ENCODE data around the gene CHST3.

CHST3 gene

DNA sequence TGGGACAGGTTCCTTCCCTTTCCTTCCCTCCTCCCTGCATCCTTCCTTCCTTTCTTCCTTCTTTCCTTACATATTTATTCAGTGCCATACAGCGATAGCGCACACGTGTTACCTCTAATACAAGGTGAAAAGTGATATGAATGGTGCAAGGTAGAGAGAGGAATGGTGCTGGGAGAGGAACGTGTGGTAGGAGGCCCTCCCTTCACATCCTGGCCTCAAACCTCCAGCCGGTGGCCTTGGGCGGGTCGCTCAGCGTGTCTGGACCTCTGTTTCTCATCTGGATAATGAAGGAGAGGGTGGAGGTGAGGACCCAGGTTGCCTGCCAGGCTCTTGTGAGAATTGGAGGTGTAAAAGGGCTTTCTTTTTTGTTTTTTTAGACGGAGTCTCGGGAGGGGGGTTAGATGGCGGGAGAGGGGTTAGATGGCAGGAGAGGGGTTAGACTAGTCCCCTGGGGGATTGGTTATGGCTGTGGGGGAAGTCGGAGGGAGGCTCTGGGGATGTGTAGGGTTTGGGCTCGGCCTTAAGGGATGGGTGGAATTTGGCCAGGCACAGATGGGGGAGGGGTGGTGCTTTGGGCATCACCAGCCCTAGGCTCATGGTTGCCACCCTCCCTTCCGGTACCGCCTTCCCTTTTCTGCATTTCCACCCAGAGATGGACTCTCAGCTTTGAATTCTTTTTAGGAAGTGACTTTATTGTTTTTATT lies 14.9 kb downstream of the CHST3 start:
- H4K20me1 ChIP-seq (ENCODE audit: insufficient read depth) = no peaks in the 10 kb centered on the region
- H3K27me3 ChIP-seq (ENCODE audit: insufficient read depth, low read depth) = no peaks in the 10 kb centered on the region
- H3K9ac ChIP-seq = no peak overlapping the region
- TF ChIP-seq CTCF (conservative IDR thresholded peaks at IDR 0.05; ENCODE audit: low read depth, low read length) = no peak
- H3K79me2 ChIP-seq (ENCODE audit: insufficient read depth, low read depth) = no peaks in the 10 kb centered on the region
- H3K36me3 ChIP-seq (ENCODE audit: insufficient read depth) = no peaks in the 10 kb centered on the region
- H3K27ac ChIP-seq = no peak overlapping the region
- H3K4me1 ChIP-seq (ENCODE audit: low read depth, poor library complexity, severe bottlenecking) = no peaks in the 10 kb centered on the region
- H3K4me2 ChIP-seq = no peak overlapping the region
- no peak overlapping the region for H2AFZ ChIP-seq (ENCODE audit: low read depth)
- H3K4me3 ChIP-seq (IDR thresholded peaks at IDR 0.05; ENCODE audit: insufficient read depth, low read depth, low read length) = no peak overlapping the region

GRCh38 chr10:71979692-71980062 lies 15.5 kb downstream of the CHST3 start:
- H3K9ac ChIP-seq = no peak overlapping the region
- no peaks in the 10 kb centered on the region for H4K20me1 ChIP-seq (ENCODE audit: insufficient read depth)
- no peak overlapping the region for H3K4me2 ChIP-seq
- H3K27me3 ChIP-seq (ENCODE audit: insufficient read depth, low read depth) = no peaks in the 10 kb centered on the region
- no peaks in the 10 kb centered on the region for H3K79me2 ChIP-seq (ENCODE audit: insufficient read depth, low read depth)
- H3K27ac ChIP-seq = no peak overlapping the region
- H2AFZ ChIP-seq (ENCODE audit: low read depth) = no peak overlapping the region
- no peak for TF ChIP-seq CTCF (conservative IDR thresholded peaks at IDR 0.05; ENCODE audit: low read depth, low read length)
- no peaks in the 10 kb centered on the region for H3K36me3 ChIP-seq (ENCODE audit: insufficient read depth)
- no peaks in the 10 kb centered on the region for H3K4me1 ChIP-seq (ENCODE audit: low read depth, poor library complexity, severe bottlenecking)
- no peak overlapping the region for H3K4me3 ChIP-seq (IDR thresholded peaks at IDR 0.05; ENCODE audit: insufficient read depth, low read depth, low read length)

DNA sequence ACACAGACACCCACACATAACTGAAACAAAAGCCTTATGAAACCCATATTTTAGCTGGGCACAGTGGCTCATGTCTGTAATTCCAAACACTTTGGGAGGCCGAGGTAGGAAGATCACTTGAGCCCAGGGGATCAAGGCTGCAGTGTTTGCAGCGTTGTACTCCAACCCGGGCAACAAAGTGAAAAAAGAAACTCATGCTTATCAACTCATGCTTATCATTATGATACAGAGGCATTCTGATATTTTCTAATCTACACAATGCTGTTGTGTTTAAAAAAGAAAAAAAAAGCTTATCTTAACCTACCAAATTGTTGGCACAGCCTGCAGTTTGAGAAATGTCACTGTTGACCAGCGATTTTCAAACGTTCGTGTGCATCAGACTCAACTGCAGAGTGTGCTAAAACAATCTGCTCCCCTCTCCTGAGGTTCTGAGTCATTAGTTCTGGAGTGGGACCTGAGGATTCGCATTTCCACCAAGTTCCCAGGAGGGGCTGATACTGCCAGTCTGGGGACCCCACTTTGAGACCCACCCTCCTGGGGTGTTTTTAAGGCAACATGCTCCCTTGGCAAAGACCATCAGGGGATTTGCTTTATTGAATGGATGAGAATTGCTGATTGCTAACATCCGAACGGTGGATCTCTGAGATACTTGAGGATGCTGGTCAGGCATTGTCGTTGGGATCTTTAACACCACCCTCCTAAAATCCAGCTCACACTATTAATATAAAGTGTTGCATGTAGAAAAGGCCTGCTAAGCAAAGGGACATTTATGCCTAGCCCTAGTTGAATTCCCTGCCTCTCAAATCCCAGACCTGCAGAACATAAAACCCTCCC lies 16.2 kb downstream of the CHST3 start:
- Histone ChIP-seq H2AFZ (ENCODE audit: low read depth) (no peak overlapping the region), H3K27ac (no peak overlapping the region), H3K9ac (no peak overlapping the region), H3K36me3 (ENCODE audit: insufficient read depth) (no peaks in the 10 kb centered on the region), H3K4me2 (no peak overlapping the region), H3K4me3 (IDR thresholded peaks at IDR 0.05; ENCODE audit: insufficient read depth, low read depth, low read length) (no peak overlapping the region), H3K4me1 (ENCODE audit: low read depth, poor library complexity, severe bottlenecking) (no peaks in the 10 kb centered on the region), H3K27me3 (ENCODE audit: insufficient read depth, low read depth) (no peaks in the 10 kb centered on the region; the same call in 1 of the 2 replicates), H4K20me1 (ENCODE audit: insufficient read depth) (no peaks in the 10 kb centered on the region), H3K79me2 (ENCODE audit: insufficient read depth, low read depth) (no peaks in the 10 kb centered on the region)
- no peak for TF ChIP-seq CTCF (conservative IDR thresholded peaks at IDR 0.05; ENCODE audit: low read depth, low read length)

GRCh38 chr10:71981015-71981875 lies 17.1 kb downstream of the CHST3 start:
- H3K79me2 ChIP-seq (ENCODE audit: insufficient read depth, low read depth) = no peaks in the 10 kb centered on the region
- H3K4me1 ChIP-seq (ENCODE audit: low read depth, poor library complexity, severe bottlenecking) = no peaks in the 10 kb centered on the region
- no peak overlapping the region for H3K4me2 ChIP-seq
- no peak overlapping the region for H2AFZ ChIP-seq (ENCODE audit: low read depth)
- TF ChIP-seq CTCF (conservative IDR thresholded peaks at IDR 0.05; ENCODE audit: low read depth, low read length) = no peak
- H3K9ac ChIP-seq = no peak overlapping the region
- no peaks in the 10 kb centered on the region for H3K36me3 ChIP-seq (ENCODE audit: insufficient read depth)
- H3K27me3 ChIP-seq (ENCODE audit: insufficient read depth, low read depth) = no peaks in the 10 kb centered on the region; the same call in 1 of the 2 replicates
- H3K27ac ChIP-seq = no peak overlapping the region
- H3K4me3 ChIP-seq (IDR thresholded peaks at IDR 0.05; ENCODE audit: insufficient read depth, low read depth, low read length) = no peak overlapping the region
- no peaks in the 10 kb centered on the region for H4K20me1 ChIP-seq (ENCODE audit: insufficient read depth)
